AG04449 (cell line): ENCODE results near the gene MCM7.

Experiments
- CTCF ChIA-PET: fragments of 350-600 bp; formaldehyde crosslinking; extraction: SDS; loops from one replicate; lab custom pipeline; 2021; ENCODE audit warnings: antibody characterized with exemption; lab: Yijun Ruan, JAX
- POLR2A ChIA-PET: fragments of 400-600, 350-600 bp; formaldehyde crosslinking; extraction: SDS; loops from one replicate; lab custom pipeline; 2020; ENCODE audit warnings: antibody characterized with exemption, inconsistent platforms; lab: Yijun Ruan, JAX
- DNase-seq: peaks from one replicate; pipeline ENCODE4 v3.0.0-alpha.2; 2010; ENCODE audit warnings: low read depth, low spot score
- H3K4me3 ChIP-seq: 2 replicates; pipeline ENCODE4 v1.5.1; 2011; ENCODE audit warnings: low read depth, mild to moderate bottlenecking, control low read depth, low read length
- CTCF ChIP-seq: IDR thresholded peaks from one replicate; pipeline ENCODE4 v1.5.1; 2011; ENCODE audit warnings: mild to moderate bottlenecking, moderate library complexity, low read length, control low read depth, inconsistent platforms; ENCODE audit not compliant: insufficient read depth; ENCODE audit errors: missing control alignments

MCM7 gene

DNA sequence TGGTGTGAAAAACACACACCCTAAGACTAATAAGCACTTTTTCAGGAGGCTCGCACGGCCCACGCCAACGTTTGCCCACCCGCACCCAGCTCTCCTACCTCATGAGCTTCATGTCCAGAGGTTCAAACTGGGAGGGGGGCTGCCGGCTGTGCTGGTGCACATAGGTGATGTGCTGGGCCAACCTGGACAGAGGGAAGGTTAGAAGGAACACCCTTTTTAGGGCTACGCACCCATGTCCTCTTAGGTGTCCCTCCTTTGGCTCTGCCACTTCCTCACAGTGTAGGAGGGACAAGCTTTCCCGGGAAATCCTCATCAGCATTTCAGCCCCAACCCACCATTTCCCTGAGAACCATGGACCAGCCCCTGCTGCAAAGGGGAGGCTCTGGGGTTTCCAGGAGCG lies 5.9 kb downstream of the MCM7 start:
- POLR2A ChIA-PET: interaction anchor here (0.8 kb wide), 1 partner anchor 31 kb away, joined by 3 read pairs; the partner anchor contains the start of gene MBLAC1
- no peak overlapping the region for H3K4me3 ChIP-seq
- CTCF ChIA-PET: interaction anchor here (0.6 to 1.5 kb wide), 3 partner anchors 13 to 101 kb away, joined by 3 read pairs; no protein-coding TSS in a partner anchor
- no peak for TF ChIP-seq CTCF
- no peak for DNase-seq

- CTCF ChIA-PET: no interaction called here
- POLR2A ChIA-PET: no interaction called here
- H3K4me3 ChIP-seq: no peak overlapping the region
- DNase-seq: no peak
- TF ChIP-seq CTCF: no peak
These were observed 7.2 kb downstream of the MCM7 start for GRCh38 chr7:100093925-100094486.

DNA sequence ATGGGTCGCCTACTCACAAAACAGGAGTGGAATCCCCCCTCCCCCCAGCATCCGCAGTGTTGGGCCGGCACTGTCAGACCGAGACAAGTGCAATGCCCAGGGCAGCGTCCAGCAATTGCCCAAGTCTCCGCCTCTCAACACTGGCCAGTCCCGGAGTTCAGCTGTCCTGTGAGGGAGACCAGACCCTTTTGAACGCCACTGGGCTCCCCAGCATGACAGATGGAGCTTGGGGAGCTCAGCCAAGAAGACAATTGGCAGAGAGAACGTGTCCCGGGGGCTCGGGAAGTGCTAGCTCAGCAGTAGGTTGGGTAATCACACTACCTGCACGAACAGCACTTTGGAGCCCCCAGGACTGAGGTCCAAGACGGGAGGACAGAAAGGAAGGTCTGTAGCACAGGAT lies 7.7 kb downstream of the MCM7 start:
- TF ChIP-seq CTCF: no peak
- CTCF ChIA-PET: no interaction called here
- no peak for DNase-seq
- H3K4me3 ChIP-seq: no peak overlapping the region
- POLR2A ChIA-PET: no interaction called here

DNA sequence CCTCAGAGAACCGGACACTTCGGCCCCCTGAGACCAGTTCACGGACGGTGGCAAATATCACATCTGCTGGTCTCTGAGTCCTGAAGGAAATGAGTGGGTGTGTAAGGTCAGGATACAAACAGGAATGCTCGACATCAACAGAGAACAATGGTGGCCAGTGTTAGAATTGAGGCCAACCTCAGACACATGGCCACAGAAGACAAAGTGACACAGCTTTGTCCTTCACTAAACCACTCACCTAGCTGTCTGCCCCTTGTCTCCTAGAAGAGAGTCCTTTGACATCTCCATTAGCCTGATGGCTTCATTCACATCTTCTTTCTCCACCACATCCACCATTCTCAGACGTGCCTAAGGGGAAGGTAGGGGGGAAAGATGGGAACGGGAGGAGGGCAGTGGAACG lies 8.1 kb downstream of the MCM7 start:
- DNase-seq: no peak
- ChIA-PET POLR2A (interaction anchor here (1.6 kb wide), 1 partner anchor 8 kb away, joined by 6 read pairs; the partner anchor contains the start of genes AP4M1 and MCM7), CTCF (no interaction called here)
- no peak for TF ChIP-seq CTCF
- H3K4me3 ChIP-seq: no peak overlapping the region

DNA sequence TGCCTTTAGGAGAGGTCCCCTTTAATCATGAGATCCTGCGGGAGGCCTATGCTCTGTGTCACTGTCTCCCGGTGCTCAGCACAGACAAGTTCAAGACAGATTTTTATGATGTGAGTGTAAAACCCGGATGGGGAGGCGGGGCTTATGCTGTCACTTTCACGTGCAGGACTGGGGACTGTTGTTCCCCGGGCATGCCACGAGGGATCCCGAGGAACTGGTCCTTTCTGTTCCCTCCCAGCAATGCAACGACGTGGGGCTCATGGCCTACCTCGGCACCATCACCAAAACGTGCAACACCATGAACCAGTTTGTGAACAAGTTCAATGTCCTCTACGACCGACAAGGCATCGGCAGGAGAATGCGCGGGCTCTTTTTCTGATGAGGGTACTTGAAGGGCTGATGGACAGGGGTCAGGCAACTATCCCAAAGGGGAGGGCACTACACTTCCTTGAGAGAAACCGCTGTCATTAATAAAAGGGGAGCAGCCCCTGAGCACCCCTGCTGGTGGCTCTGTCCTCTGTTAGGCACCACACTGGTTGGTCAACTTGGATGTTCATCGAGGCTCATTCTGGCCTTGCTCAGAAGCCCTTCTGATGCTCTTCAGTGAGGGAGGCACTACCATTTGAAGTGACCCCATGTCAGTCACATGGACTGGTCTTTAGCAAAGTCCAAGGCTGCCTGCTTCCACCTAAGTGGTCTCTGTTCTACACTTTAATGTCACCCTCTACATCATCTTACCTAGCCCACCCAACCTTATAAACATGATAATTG lies 9.6 kb downstream of the MCM7 start:
- POLR2A ChIA-PET: interaction anchor here (1.6 kb wide), 1 partner anchor 10 kb away, joined by 6 read pairs; the partner anchor contains the start of genes AP4M1 and MCM7
- no peak for DNase-seq
- no peak overlapping the region for H3K4me3 ChIP-seq
- TF ChIP-seq CTCF: no peak
- CTCF ChIA-PET: interaction anchor here (0.8 to 1.2 kb wide), 2 partner anchors 9 to 11 kb away, joined by 3 to 6 read pairs; no protein-coding TSS in a partner anchor
